MCF 10A (cell line): Measurements from ENCODE around the gene KCNJ15. TPM values are rescaled to one million over a fixed set of nuclear protein-coding genes. Genes with fewer than 3 reads are reported as not detected.
"Not testable (repeated sequence)": the region's sequence is repeated elsewhere in the genome, so short reads cannot be mapped to it uniquely, and the experiment has no call there.

Experiments used
- BruUV-seq: library from RNA; stranded (reverse); fragments of 400-500 nt; replicated peaks from 2 replicates; lab custom pipeline; 2021; lab: Mats Ljungman, UMichigan
- CTCF ChIA-PET: fragments of 300-600 bp; sonication (Branson Sonifier 250); formaldehyde crosslinking; extraction: SDS; loops from one replicate; lab custom pipeline; 2021; ENCODE audit warnings: antibody characterized with exemption, inconsistent platforms; lab: Yijun Ruan, JAX
- POLR2A ChIA-PET: fragments of 300-600, 350-650 bp; sonication (Branson Sonifier 250); formaldehyde crosslinking; extraction: SDS; loops from one replicate; lab custom pipeline; 2020; ENCODE audit warnings: antibody characterized with exemption, inconsistent platforms; lab: Yijun Ruan, JAX
- DNase-seq: peaks from one replicate; pipeline ENCODE4 v3.0.0-alpha.2; 2018; ENCODE audit not compliant: unreplicated experiment
- H3K27ac Mint-ChIP-seq: one replicate; pipeline ENCODE4 v1.8.0; 2022; ENCODE audit warnings: mild to moderate bottlenecking, low read depth, mixed read lengths; ENCODE audit not compliant: unreplicated experiment
- H3K27me3 Mint-ChIP-seq: one replicate; pipeline ENCODE4 v1.8.0; 2022; ENCODE audit warnings: mixed read lengths; ENCODE audit not compliant: insufficient read depth, unreplicated experiment
- H3K36me3 Mint-ChIP-seq: one replicate; pipeline ENCODE4 v1.8.0; 2022; ENCODE audit warnings: mild to moderate bottlenecking, moderate library complexity, mixed read lengths; ENCODE audit not compliant: insufficient read depth, unreplicated experiment
- H3K4me1 Mint-ChIP-seq: one replicate; pipeline ENCODE4 v1.8.0; 2022; ENCODE audit warnings: mixed read lengths; ENCODE audit not compliant: insufficient read depth, unreplicated experiment
- H3K4me3 Mint-ChIP-seq: one replicate; pipeline ENCODE4 v1.8.0; 2022; ENCODE audit warnings: mild to moderate bottlenecking, moderate library complexity, mixed read lengths; ENCODE audit not compliant: unreplicated experiment
- H3K9me3 Mint-ChIP-seq: one replicate; pipeline ENCODE4 v1.8.0; 2022; ENCODE audit warnings: mixed read lengths; ENCODE audit not compliant: unreplicated experiment
- CTCF ChIP-seq: fragments of 200-600 bp; IDR thresholded peaks from one replicate; pipeline ENCODE4 v1.8.0; 2022; ENCODE audit warnings: antibody characterized with exemption, mild to moderate bottlenecking; ENCODE audit not compliant: unreplicated experiment
- intact Hi-C: fragments of 100-400 bp; cut with micrococcal nuclease; formaldehyde crosslinking; loops from 2 replicates; pipeline ENCODE4 v1.14.1; 2022
- total RNA-seq: library from RNA; stranded (reverse); gene quantifications from 2 replicates; pipeline ENCODE4 v1.2.3, GENCODE V29; 2022

KCNJ15 gene
- total RNA-seq, 1 experiment from 2014 or later: 2.2 TPM

DNA sequence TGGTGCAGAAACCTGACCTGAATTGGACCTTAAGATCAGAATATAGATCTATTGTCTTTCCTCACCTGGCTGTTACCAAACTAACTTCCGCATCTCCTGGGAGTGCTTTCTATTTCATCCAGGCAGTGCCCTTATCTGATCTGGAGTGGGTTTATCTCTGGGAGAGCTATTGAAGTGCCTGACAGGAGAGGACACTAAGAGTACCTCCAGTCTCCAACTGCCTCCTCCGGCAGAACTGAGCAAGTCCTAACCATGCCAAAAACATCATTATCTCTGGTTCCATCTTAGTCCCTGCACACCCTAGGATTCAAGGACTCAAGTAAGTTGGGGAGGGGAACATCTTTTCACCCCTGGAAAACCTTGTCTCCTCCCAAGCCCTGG, 12.4 kb upstream of the KCNJ15 start:
- Mint-ChIP-seq H3K27ac (peak overlapping the region; percentile 63), H3K4me3 (no peak overlapping the region), H3K27me3 (no peaks in the 10 kb centered on the region), H3K4me1 (peaks cover 41% of the 10 kb centered on the region), H3K9me3 (peaks cover 17% of the 10 kb centered on the region), H3K36me3 (peaks cover 8% of the 10 kb centered on the region)
- no peak for TF ChIP-seq CTCF
- POLR2A ChIA-PET: interaction anchor here (0.9 kb wide), 1 partner anchor 9 kb away, joined by 3 read pairs; no protein-coding TSS in a partner anchor
- no peak for DNase-seq
- intact Hi-C loops: loop anchor here (5.0 kb wide), 1 partner anchor 33 kb away; no protein-coding TSS in a partner anchor
- CTCF ChIA-PET: interaction anchor here (0.6 to 2.3 kb wide), 3 partner anchors 10 to 568 kb away, joined by 3 to 7 read pairs (median 3); no protein-coding TSS in a partner anchor
- BruUV-seq: TSS peak; percentile 66

DNA sequence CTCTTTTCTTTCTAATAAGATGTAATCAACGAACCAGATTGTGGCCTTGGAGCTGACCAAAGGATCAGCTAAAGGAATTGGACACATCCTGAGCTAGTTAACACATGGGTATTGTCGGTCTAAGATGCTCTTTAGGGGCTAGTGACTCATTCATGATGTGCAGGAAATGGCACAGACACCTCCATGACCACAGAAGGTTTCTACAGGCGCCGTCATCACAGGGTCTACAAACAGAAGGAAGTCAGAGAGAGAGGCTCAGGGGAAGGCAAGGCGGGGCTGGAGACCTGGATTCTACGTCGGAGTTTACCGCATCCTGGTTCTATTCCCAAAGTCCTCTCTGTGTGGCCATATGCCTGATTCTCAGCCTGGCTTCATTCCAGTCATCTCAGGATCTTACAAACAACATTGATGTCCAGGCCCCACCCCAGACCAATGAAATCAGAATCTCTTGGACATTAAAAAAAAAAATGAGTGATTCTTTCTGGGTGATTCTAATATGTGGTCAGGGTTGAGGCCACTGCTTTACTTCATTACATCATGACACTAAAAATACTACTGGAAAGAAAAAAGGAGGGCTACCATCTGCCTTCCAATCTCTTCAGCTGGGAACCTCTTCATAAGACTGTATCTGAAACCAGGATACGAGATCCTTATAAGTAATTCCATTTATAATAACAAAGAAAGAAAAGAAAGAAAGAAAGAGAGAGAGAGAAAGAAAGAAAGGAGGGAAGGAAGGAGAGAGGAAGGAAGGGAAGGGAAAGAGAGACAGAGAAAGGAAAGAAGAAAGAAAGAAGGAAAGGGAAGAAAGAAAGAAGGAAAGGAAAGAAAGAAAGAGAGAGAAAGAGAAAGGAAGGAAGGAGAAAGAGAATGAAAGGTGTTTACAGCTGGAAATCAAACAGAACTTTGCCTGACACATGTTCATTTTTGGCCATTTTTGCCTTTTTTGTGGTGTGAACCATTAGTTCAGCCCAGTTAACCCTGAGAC, 11.6 kb upstream of the KCNJ15 start:
- Mint-ChIP-seq H3K4me3 (no peak overlapping the region), H3K9me3 (peaks cover 17% of the 10 kb centered on the region), H3K4me1 (peaks cover 37% of the 10 kb centered on the region), H3K27ac (peak overlapping the region; percentile 63), H3K27me3 (no peaks in the 10 kb centered on the region), H3K36me3 (peaks cover 8% of the 10 kb centered on the region)
- DNase-seq: peak; percentile 84
- ChIA-PET POLR2A (interaction anchor here (0.7 to 0.9 kb wide), 2 partner anchors 10 to 23 kb away, joined by 3 to 4 read pairs; no protein-coding TSS in a partner anchor), CTCF (interaction anchor here (0.7 to 1.5 kb wide), 2 partner anchors 10 to 610 kb away, joined by 3 to 6 read pairs; no protein-coding TSS in a partner anchor)
- no TSS peak for BruUV-seq
- no peak for TF ChIP-seq CTCF
- intact Hi-C loops: loop anchor here (5.0 kb wide), 1 partner anchor 32 kb away; no protein-coding TSS in a partner anchor

DNA sequence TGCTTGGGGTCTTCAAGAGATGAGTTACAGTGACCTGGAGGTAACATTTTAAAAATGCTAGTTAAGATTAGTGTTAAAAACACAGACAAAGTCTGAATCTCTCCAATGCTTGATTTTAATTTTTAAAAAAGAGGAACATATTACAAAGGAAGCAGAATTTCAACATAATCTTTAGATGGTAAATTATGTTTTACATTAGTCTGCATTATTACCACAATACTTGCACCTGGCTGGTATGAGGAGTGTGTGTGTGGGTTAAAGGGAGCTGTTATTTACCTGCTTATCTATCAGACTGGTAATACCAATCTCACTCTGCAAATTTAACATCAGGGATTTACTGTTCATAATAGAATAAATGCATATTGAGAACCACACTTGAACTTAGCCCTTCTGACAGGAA, 10.3 kb upstream of the KCNJ15 start:
- Mint-ChIP-seq H3K27ac (no peak overlapping the region), H3K36me3 (peaks cover 8% of the 10 kb centered on the region), H3K4me3 (no peak overlapping the region), H3K4me1 (peaks cover 27% of the 10 kb centered on the region), H3K9me3 (peaks cover 17% of the 10 kb centered on the region), H3K27me3 (no peaks in the 10 kb centered on the region)
- TF ChIP-seq CTCF: no peak
- ChIA-PET POLR2A (interaction anchor here (1.2 kb wide), 1 partner anchor 97 kb away, joined by 3 read pairs; no protein-coding TSS in a partner anchor), CTCF (interaction anchor here (0.6 to 1.2 kb wide), 3 partner anchors 9 to 123 kb away, joined by 3 to 5 read pairs (median 3); no protein-coding TSS in a partner anchor)
- no peak for DNase-seq
- intact Hi-C loops: no loop called here
- no TSS peak for BruUV-seq

- ChIA-PET CTCF (interaction anchor here (1.2 to 2.0 kb wide), 2 partner anchors 9 to 109 kb away, joined by 3 to 8 read pairs; no protein-coding TSS in a partner anchor), POLR2A (interaction anchor here (1.2 to 2.0 kb wide), 2 partner anchors 11 to 96 kb away, joined by 3 to 6 read pairs; no protein-coding TSS in a partner anchor)
- Mint-ChIP-seq H3K4me1 (peaks cover 22% of the 10 kb centered on the region), H3K9me3 (peaks cover 17% of the 10 kb centered on the region)
- H3K4me3 Mint-ChIP-seq, intact Hi-C loops, DNase-seq, BruUV-seq, H3K27me3 Mint-ChIP-seq, H3K27ac Mint-ChIP-seq, H3K36me3 Mint-ChIP-seq: not testable (repeated sequence)
Observed at GRCh38 chr21:38247054-38247453, 9.7 kb upstream of the KCNJ15 start.
